SIG-M5 (cell line): ENCODE measurements around the gene DOK5.

Experiments
- DNase-seq: peaks from one replicate; lab custom pipeline; 2025; lab: John Stamatoyannopoulos, UW

The DOK5 gene

GRCh38 chr20:54618412-54618811 lies 143.0 kb downstream of the DOK5 start:
- no peak for DNase-seq

- DNase-seq: no peak
Measured at GRCh38 chr20:54619181-54619580, 143.8 kb downstream of the DOK5 start.

GRCh38 chr20:54619682-54620081 lies 144.3 kb downstream of the DOK5 start:
- DNase-seq: no peak

- no peak for DNase-seq
Measured at GRCh38 chr20:54620611-54621010, 145.2 kb downstream of the DOK5 start.

- no peak for DNase-seq
Measured at GRCh38 chr20:54622333-54623295, 147.2 kb downstream of the DOK5 start.

- DNase-seq: no peak
Measured at GRCh38 chr20:54623991-54624569, 148.7 kb downstream of the DOK5 start.

- no peak for DNase-seq
Measured at GRCh38 chr20:54624706-54625390, 149.5 kb downstream of the DOK5 start.

- no peak for DNase-seq
Measured at GRCh38 chr20:54625497-54625896, 150.1 kb downstream of the DOK5 start.

- no peak for DNase-seq
Measured at GRCh38 chr20:54626126-54626525, 150.7 kb downstream of the DOK5 start.

GRCh38 chr20:54629632-54630031 lies 154.2 kb downstream of the DOK5 start:
- no peak for DNase-seq

- no peak for DNase-seq
Measured at GRCh38 chr20:54630582-54630981, 155.2 kb downstream of the DOK5 start.

GRCh38 chr20:54631059-54631458 lies 155.7 kb downstream of the DOK5 start:
- DNase-seq: no peak

GRCh38 chr20:54633374-54634355 lies 158.3 kb downstream of the DOK5 start:
- no peak for DNase-seq

GRCh38 chr20:54636575-54636974 lies 161.2 kb downstream of the DOK5 start:
- no peak for DNase-seq

- DNase-seq: no peak
Measured at GRCh38 chr20:54639941-54640340, 164.5 kb downstream of the DOK5 start.

- DNase-seq: no peak
Measured at GRCh38 chr20:54640800-54641199, 165.4 kb downstream of the DOK5 start.

- DNase-seq: no peak
Measured at GRCh38 chr20:54642864-54643667, 167.7 kb downstream of the DOK5 start.

- DNase-seq: no peak
Measured at GRCh38 chr20:54643761-54644160, 168.4 kb downstream of the DOK5 start.

- DNase-seq: no peak
Measured at GRCh38 chr20:54645445-54646155, 170.2 kb downstream of the DOK5 start.

- no peak for DNase-seq
Measured at GRCh38 chr20:54646156-54646517, 170.7 kb downstream of the DOK5 start.
